DND-41 (cell line): ENCODE results near the gene NAALADL1.

Experiments used
- CTCF ChIP-seq: IDR thresholded peaks from 2 replicates; pipeline ENCODE4 v1.5.1; 2012; ENCODE audit warnings: borderline replicate concordance, low read length, moderate library complexity, mild to moderate bottlenecking; ENCODE audit not compliant: poor library complexity, severe bottlenecking; ENCODE audit errors: extremely low read depth
- EZH2 ChIP-seq: IDR thresholded peaks from 3 replicates; pipeline ENCODE4 v1.6.1; 2012; ENCODE audit warnings: borderline replicate concordance, low read depth, mild to moderate bottlenecking, moderate library complexity, low read length, inconsistent platforms; ENCODE audit not compliant: severe bottlenecking

- TF ChIP-seq CTCF = no peak
- TF ChIP-seq EZH2 = no peak
Measured at GRCh38 chr11:65002706-65003105, 55.6 kb downstream of the NAALADL1 start.
